Transverse colon (tissue), 3 donors: ENCODE results near the gene SPATA6L.

ENCODE experiments used
- CTCF ChIP-seq, 5 experiments: fragments of 200-600 bp in 3 of 5; fragments of 450-650 bp in 2 of 5; sonication (generic) in 3 of 5; IDR thresholded peaks; 1 replicate in 2 of 5; 2 replicates in 3 of 5; pipeline ENCODE4 v1.5.1; 2016 to 2017; ENCODE audit warnings: antibody characterized with exemption in 5 of 5, inconsistent platforms in 3 of 5, mild to moderate bottlenecking in 2 of 5, moderate library complexity in 1 of 5
- POLR2A ChIP-seq: fragments of 450-650 bp; IDR thresholded peaks from one replicate; pipeline ENCODE4 v1.6.1; 2016; ENCODE audit warnings: antibody characterized with exemption, mild to moderate bottlenecking, moderate library complexity

- peak; percentile 46 to 71 (median 55) for TF ChIP-seq CTCF (IDR thresholded peaks at IDR 0.05)
- peak; percentile 87 for TF ChIP-seq POLR2A
Observed at GRCh38 chr9:4662108-4662988, 3.9 kb downstream of the SPATA6L start, which contains the start of gene PLPP6.
